K562 (cell line): ENCODE results near the gene ZFAND3.

ENCODE experiments used
- ARNT ChIP-seq, 2 experiments: fragments of 450-650 bp; IDR thresholded peaks; 2 replicates each; pipeline ENCODE4 v1.6.1; 2016; ENCODE audit warnings: mild to moderate bottlenecking in 1 of 2
- CHD4 ChIP-seq: fragments of 200-600 bp; sonication (generic); IDR thresholded peaks from 3 replicates; pipeline ENCODE4 v1.6.1; 2012; ENCODE audit warnings: low read depth, mild to moderate bottlenecking, mixed read lengths, low read length, inconsistent platforms; ENCODE audit not compliant: insufficient read depth, insufficient replicate concordance, poor library complexity, severe bottlenecking
- CTCF ChIP-seq, 3 experiments: IDR thresholded peaks in 2 of 3; conservative IDR thresholded peaks in 1 of 3; 2 replicates each; pipeline ENCODE4 v1.5.1; 2011 to 2012; ENCODE audit warnings: low read length in 3 of 3, mild to moderate bottlenecking in 3 of 3, control low read depth in 2 of 3, improper control_type of control experiment in 1 of 3, inconsistent platforms in 1 of 3, low read depth in 1 of 3, mixed read lengths in 1 of 3, moderate library complexity in 1 of 3; ENCODE audit not compliant: insufficient read depth in 2 of 3
- ELF4 ChIP-seq: fragments of 450-650 bp; formaldehyde crosslinking; IDR thresholded peaks from 2 replicates; pipeline ENCODE4 v1.4.0; 2022; ENCODE audit warnings: missing genetic modification characterization
- GABPA ChIP-seq: fragments of 200-800 bp; sonication (Bioruptor generic); conservative IDR thresholded peaks from 2 replicates; pipeline ENCODE4 v1.6.1; 2016; ENCODE audit warnings: low read depth, missing genetic modification characterization, missing compliant biosample characterization
- JUND ChIP-seq, 2 experiments: IDR thresholded peaks; 2 replicates in 1 of 2; 3 replicates in 1 of 2; pipeline ENCODE4 v1.6.1; 2011; ENCODE audit warnings: borderline replicate concordance in 2 of 2, low read depth in 2 of 2, low read length in 2 of 2, improper control_type of control experiment in 1 of 2, missing biosample characterization in 1 of 2, missing genetic modification characterization in 1 of 2, missing genetic modification reagents in 1 of 2
- MTA3 ChIP-seq: fragments of 450-650 bp; formaldehyde crosslinking; IDR thresholded peaks from 2 replicates; pipeline ENCODE4 v1.6.1; 2017; ENCODE audit warnings: mild to moderate bottlenecking, borderline replicate concordance
- NCOR1 ChIP-seq: fragments of 450-650 bp; IDR thresholded peaks from 2 replicates; pipeline ENCODE4 v1.6.1; 2016; ENCODE audit warnings: mild to moderate bottlenecking, moderate library complexity
- PHF8 ChIP-seq: fragments of 200-600 bp; sonication (generic); IDR thresholded peaks from 2 replicates; pipeline ENCODE4 v1.6.1; 2012; ENCODE audit warnings: mixed run types, mild to moderate bottlenecking, inconsistent platforms, low read length, moderate library complexity, borderline replicate concordance
- POLR3G ChIP-seq: IDR thresholded peaks from 2 replicates; pipeline ENCODE4 v1.6.1; 2011; ENCODE audit not compliant: insufficient read length, insufficient replicate concordance; ENCODE audit errors: extremely low read depth
- REST ChIP-seq, 2 experiments: fragments of 450-650 bp; formaldehyde crosslinking in 1 of 2; IDR thresholded peaks; 2 replicates each; pipeline versions ENCODE4 v1.4.0 to v1.6.1; 2014 to 2020; ENCODE audit warnings: mild to moderate bottlenecking in 2 of 2, borderline replicate concordance in 1 of 2, low read depth in 1 of 2
- SETDB1 ChIP-seq: IDR thresholded peaks from one replicate; pipeline ENCODE4 v1.6.1; 2012; ENCODE audit warnings: low read length, control low read depth, inconsistent platforms
- ZBTB5 ChIP-seq: fragments of 450-650 bp; IDR thresholded peaks from 2 replicates; pipeline ENCODE4 v1.6.1; 2017; ENCODE audit warnings: antibody characterized with exemption
- ZFX ChIP-seq: sonication (generic); formaldehyde crosslinking; IDR thresholded peaks from 2 replicates; pipeline ENCODE4 v1.8.0; 2022; ENCODE audit warnings: mild to moderate bottlenecking, missing genetic modification reagents, moderate library complexity

- no peak for TF ChIP-seq CHD4
- no peak for TF ChIP-seq GABPA
- no peak for TF ChIP-seq ELF4 (CRISPR knock-in tag)
- TF ChIP-seq ZBTB5: no peak
- TF ChIP-seq JUND (IDR thresholded peaks at IDR 0.05; ENCODE audit: borderline replicate concordance, low read depth, low read length): no peak
- no peak for TF ChIP-seq JUND (tag; IDR thresholded peaks at IDR 0.05; ENCODE audit: borderline replicate concordance, low read depth, low read length)
- TF ChIP-seq REST (IDR thresholded peaks at IDR 0.05; ENCODE audit: borderline replicate concordance): no peak
- TF ChIP-seq REST (CRISPR knock-in tag; IDR thresholded peaks at IDR 0.05; ENCODE audit: low read depth): no peak
- TF ChIP-seq PHF8: no peak
- no peak for TF ChIP-seq ARNT (IDR thresholded peaks at IDR 0.05)
- TF ChIP-seq CTCF (IDR thresholded peaks at IDR 0.05 in 2 of 3, conservative IDR thresholded peaks at IDR 0.05 in 1 of 3; ENCODE audit: insufficient read depth in 2 of 3, low read depth in 1 of 3, low read length in 3 of 3): no peak
- TF ChIP-seq SETDB1: no peak
- TF ChIP-seq ZFX: no peak
- no peak for TF ChIP-seq POLR3G
- no peak for TF ChIP-seq NCOR1
- no peak for TF ChIP-seq MTA3
These were observed 235.7 kb downstream of the ZFAND3 start for GRCh38 chr6:38055203-38055589.
